Measurements from ENCODE around the gene ANKS4B.
"Not testable (repeated sequence)": the region's sequence is repeated elsewhere in the genome, so short reads cannot be mapped to it uniquely, and the experiment has no call there.

Gene ANKS4B

GRCh38 chr16:21189311-21189710, 44.2 kb upstream of the ANKS4B start:
- Histone ChIP-seq H3K4me3 (replicated peaks; ENCODE audit: low read depth, low read length) (no peak overlapping the region), H3K27me3 (replicated peaks; ENCODE audit: control insufficient read depth, insufficient read depth, low read length) (no peaks in the 10 kb centered on the region), H3K36me3 (ENCODE audit: control insufficient read depth, insufficient read depth, low read length) (no peaks in the 10 kb centered on the region)
- DNase-seq (ENCODE audit: extremely low read depth, insufficient read length): no peak
- no peak for TF ChIP-seq CTCF (IDR thresholded peaks at IDR 0.05; ENCODE audit: insufficient read depth, low read length, poor library complexity, severe bottlenecking)

DNA sequence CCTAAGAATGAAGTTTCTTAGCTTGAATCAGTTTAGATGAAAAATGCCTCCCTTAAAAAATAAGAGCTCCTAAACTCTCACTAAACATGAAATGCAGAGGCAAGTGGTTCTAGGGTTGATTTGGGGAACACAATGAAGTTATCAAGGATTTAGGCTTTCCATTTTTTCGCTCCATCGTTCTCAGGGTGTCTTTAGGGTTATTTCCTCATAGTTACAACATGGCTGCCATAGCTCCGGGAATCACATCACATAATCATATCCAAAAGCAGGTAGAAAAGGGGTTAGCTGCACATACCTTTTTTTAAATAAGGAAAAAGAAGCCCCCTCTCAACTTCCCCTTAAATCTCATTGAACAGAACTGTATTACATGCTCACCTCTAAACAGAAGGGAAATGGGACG, 43.5 kb upstream of the ANKS4B start:
- TF ChIP-seq CTCF (IDR thresholded peaks at IDR 0.05; ENCODE audit: insufficient read depth, low read length, poor library complexity, severe bottlenecking): no peak
- Histone ChIP-seq H3K36me3 (ENCODE audit: control insufficient read depth, insufficient read depth, low read length) (no peaks in the 10 kb centered on the region), H3K4me3 (replicated peaks; ENCODE audit: low read depth, low read length) (no peak overlapping the region), H3K27me3 (replicated peaks; ENCODE audit: control insufficient read depth, insufficient read depth, low read length) (no peaks in the 10 kb centered on the region)
- DNase-seq (ENCODE audit: extremely low read depth, insufficient read length): no peak

GRCh38 chr16:21190599-21190998, 42.9 kb upstream of the ANKS4B start:
- no peak for DNase-seq (ENCODE audit: extremely low read depth, insufficient read length)
- Histone ChIP-seq H3K27me3 (replicated peaks; ENCODE audit: control insufficient read depth, insufficient read depth, low read length) (no peaks in the 10 kb centered on the region), H3K4me3 (replicated peaks; ENCODE audit: low read depth, low read length) (no peak overlapping the region), H3K36me3 (ENCODE audit: control insufficient read depth, insufficient read depth, low read length) (no peaks in the 10 kb centered on the region)
- TF ChIP-seq CTCF (IDR thresholded peaks at IDR 0.05; ENCODE audit: insufficient read depth, low read length, poor library complexity, severe bottlenecking): no peak

DNA sequence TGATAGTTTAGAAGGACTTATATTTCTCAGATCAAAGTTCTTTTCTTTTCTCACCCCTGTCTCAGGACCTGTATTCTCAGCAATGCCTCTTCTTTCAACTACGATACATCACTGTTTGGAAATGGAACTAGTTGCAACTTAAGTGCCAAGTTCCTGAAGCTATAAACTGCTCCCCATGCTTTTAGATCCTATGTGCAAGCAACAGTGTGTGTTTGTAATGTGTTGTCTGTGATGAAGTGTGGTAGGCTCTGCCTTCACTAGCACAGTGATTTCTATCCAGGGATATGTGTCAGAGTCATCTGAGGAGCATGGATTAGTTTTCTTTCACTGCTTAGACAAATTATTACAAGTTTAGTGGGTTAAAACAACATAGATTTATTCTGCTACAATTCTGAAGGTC, 40.5 kb upstream of the ANKS4B start:
- TF ChIP-seq CTCF (IDR thresholded peaks at IDR 0.05; ENCODE audit: insufficient read depth, low read length, poor library complexity, severe bottlenecking): no peak
- Histone ChIP-seq H3K36me3 (ENCODE audit: control insufficient read depth, insufficient read depth, low read length) (no peaks in the 10 kb centered on the region), H3K27me3 (replicated peaks; ENCODE audit: control insufficient read depth, insufficient read depth, low read length) (no peaks in the 10 kb centered on the region), H3K4me3 (replicated peaks; ENCODE audit: low read depth, low read length) (no peak overlapping the region)
- DNase-seq (ENCODE audit: extremely low read depth, insufficient read length): no peak

DNA sequence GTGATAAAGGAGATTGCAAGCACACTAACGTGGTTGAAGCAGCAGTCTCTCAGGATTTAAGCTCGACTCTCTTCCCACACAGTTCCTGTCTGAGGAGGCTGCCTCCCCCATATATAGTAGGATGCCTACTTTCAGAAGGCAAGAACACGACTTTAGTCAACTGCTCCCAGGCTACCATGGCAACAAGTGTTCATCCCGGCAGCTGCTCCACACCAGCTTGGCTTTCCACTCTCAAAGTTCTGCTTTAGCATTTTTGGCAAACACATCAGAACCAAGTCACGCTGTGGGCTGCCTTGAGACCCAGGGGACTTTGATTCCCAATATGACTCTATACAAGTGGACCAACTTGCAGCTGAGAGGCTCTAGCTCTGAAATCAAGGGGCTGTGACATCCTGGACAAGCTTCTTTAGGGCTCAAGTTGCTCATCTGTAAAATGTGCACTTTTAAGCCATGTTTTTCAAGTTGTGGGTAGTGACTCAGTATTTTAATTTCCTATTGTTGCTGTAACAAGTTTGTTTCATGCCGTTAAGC, 38.7 kb upstream of the ANKS4B start:
- H3K27me3 ChIP-seq (replicated peaks; ENCODE audit: control insufficient read depth, insufficient read depth, low read length): no peaks in the 10 kb centered on the region
- no peak for DNase-seq (ENCODE audit: extremely low read depth, insufficient read length)
- no peak overlapping the region for H3K4me3 ChIP-seq (replicated peaks; ENCODE audit: low read depth, low read length)
- TF ChIP-seq CTCF (IDR thresholded peaks at IDR 0.05; ENCODE audit: insufficient read depth, low read length, poor library complexity, severe bottlenecking): no peak
- no peaks in the 10 kb centered on the region for H3K36me3 ChIP-seq (ENCODE audit: control insufficient read depth, insufficient read depth, low read length)

GRCh38 chr16:21195330-21195729, 38.2 kb upstream of the ANKS4B start:
- not testable (repeated sequence) for H3K4me3 ChIP-seq (replicated peaks; ENCODE audit: low read depth, low read length); DNase-seq (ENCODE audit: extremely low read depth, insufficient read length); H3K27me3 ChIP-seq (replicated peaks; ENCODE audit: control insufficient read depth, insufficient read depth, low read length); H3K36me3 ChIP-seq (ENCODE audit: control insufficient read depth, insufficient read depth, low read length)

Data from GM06990 (cell line).